ENCODE data around the gene PARD3. TPM values are rescaled to one million over a fixed set of nuclear protein-coding genes. Genes with fewer than 3 reads are reported as not detected.

PARD3 gene
- total RNA-seq, 4 donors from 2014 or later = 30.9 to 54.6 (median 40.0) TPM

DNA sequence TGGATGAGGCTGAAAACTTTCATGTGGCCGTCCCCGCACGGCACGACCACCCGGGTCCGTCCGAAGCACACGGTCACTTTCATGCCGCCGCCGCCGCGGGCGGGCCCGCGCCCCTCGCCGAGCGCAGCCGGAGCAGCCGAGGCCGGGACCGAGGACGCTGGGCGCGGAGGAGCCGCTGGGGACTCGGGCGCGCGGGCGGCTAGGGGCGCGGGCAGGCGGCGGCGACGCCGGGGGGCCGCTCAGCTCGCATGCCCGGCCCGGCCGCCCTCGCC lies 247 bp downstream of the PARD3 start:
- TF ChIP-seq, protein P1, sequence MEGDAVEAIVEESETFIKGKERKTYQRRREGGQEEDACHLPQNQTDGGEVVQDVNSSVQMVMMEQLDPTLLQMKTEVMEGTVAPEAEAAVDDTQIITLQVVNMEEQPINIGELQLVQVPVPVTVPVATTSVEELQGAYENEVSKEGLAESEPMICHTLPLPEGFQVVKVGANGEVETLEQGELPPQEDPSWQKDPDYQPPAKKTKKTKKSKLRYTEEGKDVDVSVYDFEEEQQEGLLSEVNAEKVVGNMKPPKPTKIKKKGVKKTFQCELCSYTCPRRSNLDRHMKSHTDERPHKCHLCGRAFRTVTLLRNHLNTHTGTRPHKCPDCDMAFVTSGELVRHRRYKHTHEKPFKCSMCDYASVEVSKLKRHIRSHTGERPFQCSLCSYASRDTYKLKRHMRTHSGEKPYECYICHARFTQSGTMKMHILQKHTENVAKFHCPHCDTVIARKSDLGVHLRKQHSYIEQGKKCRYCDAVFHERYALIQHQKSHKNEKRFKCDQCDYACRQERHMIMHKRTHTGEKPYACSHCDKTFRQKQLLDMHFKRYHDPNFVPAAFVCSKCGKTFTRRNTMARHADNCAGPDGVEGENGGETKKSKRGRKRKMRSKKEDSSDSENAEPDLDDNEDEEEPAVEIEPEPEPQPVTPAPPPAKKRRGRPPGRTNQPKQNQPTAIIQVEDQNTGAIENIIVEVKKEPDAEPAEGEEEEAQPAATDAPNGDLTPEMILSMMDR (IDR thresholded peaks at IDR 0.05) = no peak
- no peak for ATAC-seq (ENCODE audit: low FRiP score)
- DNase-seq (ENCODE audit: low spot score) = no peak

DNA sequence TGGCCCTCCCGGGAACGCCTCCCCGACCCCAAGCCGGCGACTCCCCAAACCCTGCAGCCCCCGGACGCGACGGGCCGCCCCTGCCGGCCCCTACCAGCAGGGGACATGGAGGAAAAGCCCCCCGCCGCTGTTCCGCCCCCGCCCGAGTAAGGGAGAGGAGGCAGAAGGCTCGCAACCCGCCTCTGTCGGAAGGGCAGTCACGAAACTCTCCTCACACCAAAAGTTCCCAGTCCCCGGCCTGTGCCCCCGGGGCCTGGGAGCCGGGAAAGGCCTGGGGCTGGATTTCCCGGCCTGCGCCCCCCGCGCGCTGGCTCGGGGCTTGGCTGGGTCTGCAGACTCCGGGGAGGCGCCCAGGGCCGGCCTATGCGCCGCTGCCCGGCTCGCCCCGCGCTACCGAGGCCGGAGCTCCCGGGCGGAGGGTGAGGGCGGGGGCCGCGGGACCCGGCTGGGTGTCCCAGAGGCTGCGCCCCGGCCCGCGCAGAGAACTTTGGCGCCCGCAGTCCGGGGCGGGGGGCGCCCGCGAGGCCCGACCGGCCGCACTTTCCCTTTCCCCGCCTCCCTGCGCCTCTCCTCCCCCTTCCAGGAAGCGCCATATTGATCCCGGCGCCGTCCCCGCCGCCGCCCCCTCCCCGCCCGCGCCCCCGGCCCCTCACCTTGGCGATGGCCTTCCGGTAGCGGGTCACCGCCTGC lies 728 bp downstream of the PARD3 start:
- TF ChIP-seq, protein P1 (IDR thresholded peaks at IDR 0.05) = no peak
- ATAC-seq (ENCODE audit: low FRiP score) (peak; percentile 54), DNase-seq (ENCODE audit: low spot score) (no peak)

DNA sequence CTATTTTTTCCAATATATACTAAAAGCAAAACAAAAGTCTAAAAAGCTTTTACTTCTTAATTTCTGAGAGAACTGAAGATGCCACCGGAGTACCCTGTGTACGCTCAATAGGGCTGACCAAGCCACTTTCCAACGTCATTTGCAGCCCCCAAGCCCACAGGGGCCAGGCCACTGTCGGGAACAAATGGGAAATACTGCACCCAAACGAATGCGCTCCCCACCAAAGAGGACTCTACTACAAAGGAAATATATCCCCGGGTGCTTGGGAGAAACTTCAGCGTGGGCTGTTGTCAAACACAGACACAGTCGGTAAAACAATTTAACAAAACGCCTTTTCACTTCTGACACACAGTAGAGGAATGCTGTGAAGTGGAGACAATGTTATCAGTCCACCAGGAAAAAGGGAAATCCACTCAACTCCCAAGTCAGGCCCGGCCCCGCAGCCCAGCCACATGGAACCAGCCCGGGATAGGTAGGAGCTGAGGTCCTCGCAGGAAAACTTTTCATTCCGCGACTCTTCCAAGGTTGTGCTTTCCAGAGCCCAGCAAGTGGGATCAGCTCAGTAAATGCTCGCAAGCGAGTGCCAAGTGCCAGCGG lies 1.4 kb downstream of the PARD3 start:
- ATAC-seq (ENCODE audit: low FRiP score) (no peak), DNase-seq (ENCODE audit: low spot score) (no peak)
- TF ChIP-seq, protein P1 (IDR thresholded peaks at IDR 0.05) = no peak

DNA sequence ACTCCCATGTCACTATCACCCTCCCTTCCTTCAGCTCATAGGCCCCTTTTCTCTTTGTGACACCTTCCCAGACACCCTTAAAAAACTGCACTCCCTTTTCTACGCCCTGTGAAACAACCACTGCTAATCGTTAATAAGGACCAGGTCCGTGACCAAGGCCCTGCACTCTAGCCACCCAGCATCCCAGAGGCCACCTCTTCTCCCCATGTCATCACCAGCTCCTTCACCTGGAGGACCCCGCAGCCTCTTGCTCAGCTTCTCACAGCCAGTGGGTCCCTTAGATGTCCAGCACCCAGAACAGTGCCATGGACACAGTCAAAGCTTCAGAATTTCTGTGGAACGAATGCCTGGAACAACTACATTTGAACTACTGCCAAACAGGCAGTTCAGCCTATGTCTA lies 2.3 kb downstream of the PARD3 start:
- TF ChIP-seq, protein P1 (IDR thresholded peaks at IDR 0.05) = no peak
- no peak for ATAC-seq (ENCODE audit: low FRiP score)
- DNase-seq (ENCODE audit: low spot score) = no peak

DNA sequence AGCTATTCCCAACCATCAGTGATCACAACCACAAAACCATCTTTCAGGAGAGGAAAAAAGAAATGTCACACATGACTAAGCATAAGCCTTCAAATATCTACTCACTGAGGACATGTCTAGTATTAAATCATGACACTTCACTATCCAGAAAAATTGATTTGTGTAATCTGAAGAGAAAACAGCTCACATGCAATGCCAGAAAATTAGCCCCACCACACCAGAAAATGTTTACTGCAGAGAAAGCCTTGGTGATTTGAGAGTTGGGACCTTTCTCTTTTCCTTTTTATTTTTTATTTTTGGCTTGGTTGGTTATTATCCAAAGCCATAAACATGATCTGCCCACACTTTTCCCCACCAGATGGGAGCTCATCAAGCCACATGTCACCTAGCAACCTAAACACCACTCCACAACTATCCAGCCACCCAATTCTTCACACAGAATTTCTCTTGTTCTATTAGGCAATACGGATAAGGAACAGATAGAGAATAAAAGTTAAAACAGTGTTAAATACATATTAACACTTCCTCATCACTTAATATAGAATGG lies 3.1 kb downstream of the PARD3 start:
- TF ChIP-seq, protein P1 (IDR thresholded peaks at IDR 0.05) = no peak

DNA sequence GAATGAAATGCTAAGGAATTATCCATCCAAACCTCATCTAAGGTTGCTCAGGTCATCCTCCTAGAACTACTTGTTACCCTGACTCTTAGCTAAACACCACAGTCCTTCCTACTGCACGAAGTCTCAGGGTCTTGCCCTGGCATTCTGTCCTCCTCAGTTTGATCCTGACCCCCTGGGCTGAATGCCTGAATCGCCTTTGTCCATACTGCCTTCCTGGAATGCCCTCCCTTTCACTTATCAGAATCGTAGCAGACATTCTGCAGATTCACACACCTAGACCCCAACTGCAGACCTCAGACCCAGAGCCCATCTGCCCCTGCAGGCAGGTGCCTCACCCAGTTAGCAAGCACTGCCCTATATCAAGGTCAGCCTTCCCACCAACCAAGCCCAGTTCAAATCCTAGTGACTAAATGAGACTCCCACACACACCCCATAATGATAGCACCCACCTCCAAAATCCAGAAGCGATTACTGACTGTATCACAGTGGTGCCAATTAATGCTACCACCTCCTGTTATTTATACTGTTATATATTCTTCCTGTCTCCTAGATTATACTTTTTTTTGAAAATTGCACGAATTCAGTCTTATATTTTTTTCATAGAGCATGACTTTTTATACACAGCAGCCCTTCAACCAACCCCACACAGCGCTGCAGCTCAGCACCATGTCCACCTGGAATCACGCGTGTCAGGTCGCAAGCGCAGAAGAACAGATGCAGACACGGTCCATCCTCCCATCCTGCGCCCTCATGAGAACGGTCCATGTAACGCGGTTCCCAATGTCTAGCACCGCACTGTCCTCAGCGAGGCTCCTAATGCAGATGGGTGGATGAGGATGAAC lies 3.7 kb downstream of the PARD3 start:
- ATAC-seq (ENCODE audit: low FRiP score) (no peak), DNase-seq (ENCODE audit: low spot score) (no peak)
- TF ChIP-seq, protein P1 (IDR thresholded peaks at IDR 0.05) = no peak

More for the DNA sequence above, 3.1 kb downstream of the PARD3 start:
- no peak for DNase-seq (ENCODE audit: low spot score)
- ATAC-seq (ENCODE audit: low FRiP score) = no peak
